ENCODE measurements around the gene AGXT. TPM values are rescaled to one million over a fixed set of nuclear protein-coding genes. Genes with fewer than 3 reads are reported as not detected.

AGXT gene
- total RNA-seq, 1 experiment from 2014 or later = not detected

GRCh38 chr2:240869109-240869955, 708 bp downstream of the AGXT start:
- DNase-seq (ENCODE audit: low spot score) = no peak

DNA sequence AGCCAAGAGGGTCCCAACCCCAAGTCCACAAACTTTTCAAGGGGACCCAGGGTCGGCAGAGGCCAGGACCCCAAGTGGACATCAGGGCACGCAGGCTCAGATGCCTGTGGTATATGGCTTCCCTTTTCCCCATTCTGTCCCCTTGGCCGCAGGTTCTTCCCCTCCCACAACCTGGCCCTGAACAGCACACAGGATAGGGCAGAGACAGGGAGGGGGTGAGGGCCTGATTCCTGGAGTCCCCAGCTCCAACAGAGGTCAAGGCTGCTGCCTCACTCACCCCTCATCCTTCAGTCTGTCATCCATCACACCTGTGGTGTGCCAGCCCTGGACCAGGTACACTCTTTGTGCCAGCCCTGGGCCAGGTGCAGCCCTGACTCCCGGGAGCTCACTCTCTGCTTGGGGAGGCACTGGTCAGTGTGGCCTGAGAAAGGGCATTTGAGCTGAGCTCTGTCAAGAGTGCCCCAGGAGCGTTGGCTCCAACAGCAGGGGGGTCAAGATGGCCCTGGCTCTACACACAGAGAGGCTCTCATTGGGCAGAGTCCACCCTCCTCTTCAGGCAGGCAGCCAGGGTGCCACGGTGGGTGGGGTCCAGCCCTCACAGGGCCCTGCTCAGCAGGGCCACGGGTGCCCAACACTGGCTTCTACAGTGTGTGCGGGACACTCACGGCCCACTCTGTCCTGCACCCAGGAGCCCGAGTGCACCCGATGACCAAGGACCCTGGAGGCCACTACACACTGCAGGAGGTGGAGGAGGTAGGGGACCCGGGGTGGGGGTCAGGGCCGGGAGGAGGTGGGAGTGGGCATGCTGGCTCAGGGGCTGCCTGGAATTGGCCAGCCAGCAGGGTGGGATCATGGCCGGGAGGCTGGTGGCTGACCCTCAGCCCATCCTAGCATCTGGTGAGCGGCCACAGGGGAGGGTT, 1.6 kb downstream of the AGXT start:
- no peak for DNase-seq (ENCODE audit: low spot score)

GRCh38 chr2:240871071-240871958, 2.7 kb downstream of the AGXT start:
- no peak for DNase-seq (ENCODE audit: low spot score)

- DNase-seq (ENCODE audit: low spot score) = no peak
Measured at GRCh38 chr2:240872317-240873097, 3.9 kb downstream of the AGXT start.

DNA sequence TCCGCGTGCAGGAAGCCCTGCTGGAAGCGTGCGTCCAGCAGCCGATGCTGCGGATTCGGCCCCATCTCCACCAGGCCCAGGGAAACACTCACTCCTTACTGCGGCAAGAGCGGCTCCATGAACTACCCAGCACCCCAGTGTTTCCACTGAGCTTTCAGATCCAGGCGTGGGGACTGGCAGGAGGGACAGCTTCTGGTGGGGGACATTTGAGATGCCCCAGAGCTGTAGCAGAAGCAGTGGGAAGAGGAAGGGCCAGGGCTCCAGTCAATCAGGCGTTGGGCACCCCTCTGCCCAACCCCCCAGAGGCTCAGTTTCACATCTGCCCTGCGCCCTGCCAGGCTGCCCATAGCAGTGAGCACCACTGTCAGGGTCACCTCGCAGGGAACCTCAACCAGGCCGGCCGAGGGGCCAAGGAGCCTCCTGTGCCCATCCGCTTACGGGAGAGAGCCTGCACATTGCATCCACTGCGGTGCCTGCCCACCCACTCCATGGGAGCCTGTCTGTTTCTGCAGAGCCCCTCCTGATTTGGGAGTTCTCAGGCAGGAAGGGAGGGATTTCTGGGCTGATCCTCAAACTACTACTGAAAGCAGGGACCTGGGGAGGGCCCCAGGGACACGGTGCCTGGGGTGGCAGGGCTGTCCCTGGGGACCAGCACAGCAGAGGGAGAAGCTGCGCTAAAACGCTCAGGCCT, 4.6 kb downstream of the AGXT start:
- DNase-seq (ENCODE audit: low spot score) = no peak

DNA sequence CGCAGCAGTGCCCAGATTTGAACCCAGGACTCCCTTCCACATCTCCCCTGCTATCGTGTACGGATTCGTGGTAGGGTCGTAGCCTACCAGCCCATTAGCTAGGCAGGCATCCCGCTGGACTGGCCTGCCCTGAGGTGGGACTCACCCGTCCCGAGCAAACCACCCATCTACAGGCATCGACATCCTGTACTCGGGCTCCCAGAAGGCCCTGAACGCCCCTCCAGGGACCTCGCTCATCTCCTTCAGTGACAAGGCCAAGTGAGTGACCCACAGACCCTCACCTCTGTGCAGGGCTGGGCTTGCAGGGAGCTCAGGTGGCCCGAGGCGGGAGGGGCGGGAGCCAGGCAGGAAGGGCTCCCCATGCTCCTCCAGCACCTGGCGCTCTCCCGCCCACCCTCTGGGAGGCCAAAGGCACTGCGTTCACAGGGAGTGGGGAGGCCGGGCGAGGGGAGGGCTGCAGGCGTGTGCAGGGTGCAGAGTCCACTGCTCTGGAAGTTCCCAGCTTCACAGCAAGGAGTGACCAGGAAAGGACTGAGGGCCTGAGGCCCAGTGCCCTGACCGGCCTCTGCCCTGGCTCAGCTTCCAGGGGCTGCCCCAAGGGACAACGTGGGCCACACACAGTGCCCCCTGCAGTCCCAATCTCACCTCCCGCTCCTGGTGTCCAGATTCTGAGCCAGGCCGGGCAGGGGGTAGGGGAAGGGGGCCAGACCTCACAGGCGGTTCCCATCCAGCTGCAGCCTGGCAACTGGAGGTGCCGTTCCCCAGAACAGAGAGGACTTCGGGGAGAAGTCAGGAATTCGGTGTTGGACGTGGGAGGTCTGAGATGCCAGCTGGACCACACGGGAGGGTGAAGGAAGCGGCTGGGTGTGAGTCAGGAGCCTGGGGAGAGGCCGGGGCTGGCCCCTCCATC, 5.4 kb downstream of the AGXT start:
- DNase-seq (ENCODE audit: low spot score) = no peak

DNA sequence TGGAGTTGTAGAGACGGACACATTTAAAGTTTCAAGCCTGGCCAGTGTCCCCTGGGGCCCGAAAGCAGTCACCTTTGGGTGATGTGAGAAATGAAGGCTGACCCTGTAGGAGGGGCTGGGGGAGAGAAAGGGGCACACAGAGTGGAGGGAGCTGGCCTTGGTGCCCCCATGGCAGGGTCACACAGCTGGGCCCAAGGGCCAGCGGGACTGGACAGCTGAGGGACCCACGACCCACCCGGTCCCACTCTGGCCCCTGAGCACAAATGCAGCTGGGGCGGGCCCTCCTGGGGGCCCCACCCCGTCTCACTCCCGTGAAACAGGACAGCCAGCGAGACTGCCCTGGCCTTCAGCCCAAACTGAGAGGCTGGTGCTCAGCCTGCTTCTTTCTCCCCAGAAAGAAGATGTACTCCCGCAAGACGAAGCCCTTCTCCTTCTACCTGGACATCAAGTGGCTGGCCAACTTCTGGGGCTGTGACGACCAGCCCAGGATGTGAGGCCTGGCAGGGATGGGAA, 6.1 kb downstream of the AGXT start:
- no peak for DNase-seq (ENCODE audit: low spot score)

DNA sequence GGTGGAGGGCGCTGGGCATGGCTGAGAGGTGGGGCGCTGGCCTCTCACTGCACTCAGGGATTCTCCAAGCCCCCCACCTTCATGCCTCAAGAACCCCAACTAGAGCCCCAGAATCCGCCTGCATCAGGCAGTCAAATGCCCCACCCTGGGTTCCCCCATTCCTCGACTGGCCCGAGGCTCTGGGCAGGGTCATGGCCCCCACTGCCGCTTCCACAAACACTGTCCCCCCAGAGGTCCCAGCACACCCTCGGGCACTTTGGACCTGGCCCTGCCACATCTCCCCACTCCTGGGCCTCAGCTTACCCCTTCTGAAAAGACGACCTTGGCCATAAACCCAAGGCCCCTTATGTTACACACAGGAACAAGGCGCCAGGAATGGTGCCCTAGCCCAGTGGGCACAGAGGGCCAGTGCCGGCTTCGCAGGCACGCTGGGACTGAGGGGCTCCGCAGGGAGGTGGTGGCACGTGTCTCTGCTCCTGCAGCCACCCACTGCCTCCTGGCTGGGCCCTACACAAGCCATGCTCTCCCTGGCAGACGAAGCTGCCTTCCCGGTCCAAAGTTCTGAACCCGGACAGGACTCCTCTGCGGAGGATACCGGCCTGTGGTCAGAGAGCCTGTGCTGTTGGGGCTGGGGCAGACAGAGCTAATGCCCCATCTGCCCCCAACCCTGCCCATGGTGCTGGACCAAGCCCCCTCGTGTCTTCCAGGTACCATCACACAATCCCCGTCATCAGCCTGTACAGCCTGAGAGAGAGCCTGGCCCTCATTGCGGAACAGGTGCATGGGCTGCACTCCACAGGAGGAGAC, 6.8 kb downstream of the AGXT start:
- no peak for DNase-seq (ENCODE audit: low spot score)

- no peak for DNase-seq (ENCODE audit: low spot score)
Measured at GRCh38 chr2:240876035-240876474, 7.4 kb downstream of the AGXT start.

DNA sequence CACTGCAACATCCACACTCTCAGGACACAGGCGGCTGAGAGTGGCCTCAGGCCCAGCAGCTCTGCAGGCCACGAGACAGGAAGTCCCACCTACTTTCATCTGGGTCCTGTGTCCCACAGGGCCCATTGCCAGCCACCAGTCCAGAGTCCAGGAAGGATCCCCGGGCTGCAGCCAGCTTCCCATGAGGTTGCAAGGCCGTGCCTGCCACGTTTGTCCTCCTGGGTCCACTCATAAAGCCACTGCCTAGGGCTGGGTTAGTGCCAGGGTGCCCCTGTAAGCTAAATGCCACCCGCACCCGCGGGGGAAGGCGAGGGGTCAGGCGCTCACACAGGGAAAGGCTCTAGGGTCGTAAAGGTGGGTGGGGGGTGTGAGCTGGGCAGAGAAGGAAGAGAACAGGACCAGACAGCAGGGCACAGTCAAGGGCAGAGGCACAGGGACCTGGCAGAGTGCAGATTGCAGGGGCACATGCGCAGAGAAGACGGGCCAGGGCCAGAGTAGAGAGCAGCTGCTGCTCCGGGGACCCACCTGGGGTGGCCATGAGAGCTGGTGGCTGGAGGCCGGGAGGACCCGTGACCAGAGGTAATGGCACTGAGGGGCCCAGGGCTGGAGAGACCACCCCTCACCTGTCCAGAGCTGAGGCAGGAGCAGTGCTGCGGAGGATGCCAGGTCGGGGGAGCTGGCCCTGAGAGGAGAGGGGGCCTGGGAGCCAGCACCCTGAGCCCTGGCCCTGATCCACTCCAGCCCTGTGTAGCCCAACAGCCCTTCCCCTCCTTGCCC, 8.0 kb downstream of the AGXT start:
- DNase-seq (ENCODE audit: low spot score) = no peak

- DNase-seq (ENCODE audit: low spot score) = no peak
Measured at GRCh38 chr2:240877460-240878340, 9.1 kb downstream of the AGXT start.

DNA sequence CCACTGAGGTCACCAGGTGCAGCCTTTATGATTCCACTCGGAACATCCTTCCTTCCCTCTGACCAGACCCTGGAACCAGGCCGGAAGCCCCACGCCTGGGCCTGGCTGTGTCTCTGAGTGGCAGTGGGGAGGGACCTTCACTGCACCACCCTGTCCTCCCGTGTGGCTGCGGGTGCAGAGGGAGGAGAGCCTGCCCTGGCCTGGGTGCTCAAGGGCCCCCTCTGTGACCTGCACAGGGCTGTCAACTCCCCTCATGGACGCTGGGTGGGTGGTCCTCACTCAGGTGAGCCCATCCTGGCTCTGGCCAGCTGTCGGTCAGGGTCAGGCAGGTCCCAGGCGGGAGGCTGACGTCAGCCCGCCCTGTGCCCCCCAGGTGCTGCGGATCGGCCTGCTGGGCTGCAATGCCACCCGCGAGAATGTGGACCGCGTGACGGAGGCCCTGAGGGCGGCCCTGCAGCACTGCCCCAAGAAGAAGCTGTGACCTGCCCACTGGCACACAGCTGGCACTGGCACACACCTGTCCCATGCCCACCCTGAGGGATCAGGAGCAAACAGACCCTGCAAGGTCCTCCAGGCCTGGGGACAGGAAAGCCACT, 9.8 kb downstream of the AGXT start:
- no peak for DNase-seq (ENCODE audit: low spot score)

DNA sequence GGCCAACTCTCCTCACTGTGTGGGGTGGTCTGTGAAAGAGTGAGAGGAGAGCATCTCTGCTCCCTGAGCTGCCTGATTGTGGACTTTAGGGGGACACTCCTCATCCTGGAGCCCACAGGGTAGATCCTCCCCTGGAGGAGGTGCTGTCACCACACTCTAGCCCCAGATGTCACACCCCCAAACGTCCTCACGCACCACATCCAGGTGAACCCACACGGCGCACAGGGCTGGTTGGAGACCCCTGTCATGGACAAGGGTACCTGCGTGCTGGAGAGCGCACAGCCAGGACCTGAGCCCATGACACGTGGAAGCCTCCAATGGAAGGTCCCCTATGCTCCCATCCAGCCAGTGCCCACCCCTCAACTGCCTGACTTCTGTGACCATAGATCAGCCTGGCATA, 10.5 kb downstream of the AGXT start:
- no peak for DNase-seq (ENCODE audit: low spot score)

GRCh38 chr2:240881913-240882312, 13.3 kb downstream of the AGXT start:
- no peak for DNase-seq (ENCODE audit: low spot score)

DNA sequence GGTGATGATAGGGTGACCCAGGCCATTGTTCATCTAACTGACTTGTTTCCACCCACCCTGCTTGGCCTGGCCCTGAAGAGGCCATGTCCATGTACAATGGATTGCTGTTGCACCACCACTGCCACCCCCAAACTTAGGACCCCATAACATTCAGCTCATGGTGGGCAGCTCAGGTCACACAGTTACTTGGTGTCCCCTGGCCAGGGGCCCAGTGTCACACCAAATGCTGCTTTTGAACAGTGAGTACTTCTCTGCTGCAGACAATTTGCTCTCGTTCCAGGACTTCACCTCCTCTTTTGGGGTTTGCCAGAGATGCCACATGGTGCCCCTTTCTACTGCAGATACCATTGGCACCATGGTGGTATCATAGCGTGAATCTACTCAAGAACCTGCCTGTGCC, 15.6 kb downstream of the AGXT start:
- DNase-seq (ENCODE audit: low spot score) = no peak

GRCh38 chr2:240884745-240885144, 16.1 kb downstream of the AGXT start:
- no peak for DNase-seq (ENCODE audit: low spot score)
